SKM-1 (cell line): ENCODE measurements around the gene LGALS1.

Experiments used
- DNase-seq: peaks from one replicate; lab custom pipeline; 2025; ENCODE audit not compliant: unreplicated experiment; lab: John Stamatoyannopoulos, UW

Gene LGALS1

DNA sequence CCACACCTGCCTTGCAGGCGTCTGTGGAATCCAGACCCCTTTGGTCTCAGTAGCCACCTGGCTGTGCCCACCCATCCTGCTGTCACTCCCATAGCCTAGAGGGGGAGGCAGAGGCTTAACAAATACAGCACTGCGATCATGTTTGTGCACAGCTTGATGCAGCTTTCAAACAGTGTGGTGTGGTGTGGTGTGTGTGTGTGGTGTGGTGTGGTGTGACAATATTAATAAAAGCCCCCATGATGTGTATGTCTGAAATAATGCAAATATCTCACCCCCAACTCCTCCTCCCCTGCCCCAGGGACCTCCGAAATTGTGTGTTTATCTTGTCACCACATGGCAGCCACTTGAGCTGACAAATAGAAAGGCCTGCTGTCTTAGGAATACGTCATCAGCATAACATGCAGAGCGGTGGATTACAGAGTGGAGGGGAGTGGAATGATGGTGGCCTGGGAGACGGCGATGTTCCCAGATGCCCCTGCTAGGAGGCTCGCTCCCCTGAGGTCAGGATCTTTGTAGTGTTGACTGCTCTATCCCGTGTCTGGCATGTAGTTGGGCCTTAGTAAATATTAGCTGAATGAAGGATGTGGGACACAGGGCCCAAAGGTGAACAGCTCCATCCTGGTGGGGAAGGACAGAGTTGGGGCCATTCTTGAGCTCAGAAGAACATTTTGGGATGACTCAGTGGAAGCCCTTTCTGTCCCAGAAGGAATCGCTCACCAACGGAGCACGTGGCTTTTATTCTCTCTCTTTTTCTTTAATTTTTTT, 14.1 kb upstream of the LGALS1 start:
- no peak for DNase-seq

DNA sequence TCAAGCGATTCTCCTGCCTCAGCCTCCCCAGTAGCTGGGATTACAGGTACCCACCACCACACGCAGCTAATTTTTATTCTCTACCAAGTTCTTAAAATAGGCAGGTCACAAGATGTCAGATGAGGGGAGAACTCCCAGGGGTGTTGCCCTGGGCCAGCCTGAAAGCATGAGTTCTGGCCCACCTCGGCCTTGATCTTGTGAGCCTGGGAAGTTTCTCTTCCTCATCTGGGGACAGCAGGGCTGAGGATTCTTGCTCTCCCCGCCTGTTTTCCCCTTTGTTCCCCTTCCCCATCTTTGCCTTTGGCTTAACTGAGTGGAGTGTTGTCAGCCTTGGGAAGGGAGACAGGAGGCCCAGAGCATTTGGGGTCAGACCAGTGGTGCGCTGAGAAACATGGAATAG, 13.4 kb upstream of the LGALS1 start:
- DNase-seq: no peak

DNA sequence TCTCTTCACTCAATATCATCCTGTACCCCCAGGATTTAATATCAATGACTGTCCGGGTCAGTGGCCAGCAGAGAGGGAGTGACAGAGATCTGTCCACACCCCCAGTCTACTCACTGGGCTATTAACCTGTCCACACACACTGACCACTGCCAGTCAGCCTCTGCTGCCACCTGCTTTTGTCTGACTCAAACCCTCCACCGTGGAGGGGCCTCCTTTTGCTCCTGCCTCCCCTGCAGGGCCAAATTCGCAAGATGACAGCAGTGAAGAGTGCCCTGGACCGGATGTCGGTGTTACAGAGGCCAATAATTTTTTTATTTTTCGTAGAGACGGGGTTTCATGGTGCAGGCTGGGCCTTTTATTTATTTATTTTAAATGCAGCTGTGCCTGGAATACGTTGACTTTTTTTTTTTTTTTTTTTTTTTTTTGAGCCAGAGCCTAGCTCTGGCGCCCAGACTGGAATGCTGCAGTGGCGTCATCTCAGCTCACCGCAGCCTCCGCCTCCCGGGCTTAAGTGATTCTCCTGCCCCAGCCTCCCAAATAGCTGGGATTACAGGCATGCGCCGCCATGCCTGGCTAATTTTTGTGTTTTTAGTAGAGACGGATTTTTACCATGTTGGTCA, 11.8 kb upstream of the LGALS1 start:
- DNase-seq: no peak

DNA sequence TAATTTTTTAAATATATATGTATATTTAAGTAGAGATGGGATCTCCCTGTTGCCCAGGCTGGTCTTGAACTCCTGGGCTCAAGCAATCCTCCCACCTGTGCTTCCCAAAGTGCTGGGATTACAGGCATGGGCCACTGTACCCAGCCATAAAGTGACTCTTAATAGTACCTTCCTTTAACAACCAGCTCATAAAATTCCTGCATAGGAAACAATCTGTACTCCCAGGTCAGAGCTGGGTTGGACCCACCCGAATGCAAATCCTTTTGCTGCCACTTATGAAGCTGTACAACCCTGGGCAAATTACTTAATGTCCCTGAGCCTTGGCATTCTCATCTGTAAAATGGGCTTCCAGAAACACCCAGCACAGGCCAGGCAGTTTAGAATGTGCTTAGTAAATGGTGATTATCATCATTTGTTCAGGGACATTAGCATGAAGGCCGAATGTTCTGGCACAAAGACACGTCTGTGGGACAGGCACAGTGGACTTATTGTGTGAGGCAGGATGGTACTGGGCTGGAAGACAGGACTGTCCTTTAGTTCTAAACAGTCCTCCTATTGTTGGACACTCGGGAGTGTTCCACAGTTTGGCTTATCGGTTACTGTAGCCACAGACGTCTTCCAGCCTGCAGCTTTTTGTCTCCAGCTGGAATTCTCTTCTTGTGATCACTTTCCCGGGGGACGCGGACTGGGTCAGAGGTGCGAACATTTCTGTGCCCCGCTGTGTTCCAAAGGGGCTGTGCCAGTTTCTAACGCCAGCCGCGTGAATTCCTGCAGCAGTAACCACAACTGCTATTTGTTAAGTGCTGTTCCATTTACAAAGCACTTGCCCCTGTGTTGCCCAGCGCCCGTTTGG, 11.0 kb upstream of the LGALS1 start:
- no peak for DNase-seq

DNA sequence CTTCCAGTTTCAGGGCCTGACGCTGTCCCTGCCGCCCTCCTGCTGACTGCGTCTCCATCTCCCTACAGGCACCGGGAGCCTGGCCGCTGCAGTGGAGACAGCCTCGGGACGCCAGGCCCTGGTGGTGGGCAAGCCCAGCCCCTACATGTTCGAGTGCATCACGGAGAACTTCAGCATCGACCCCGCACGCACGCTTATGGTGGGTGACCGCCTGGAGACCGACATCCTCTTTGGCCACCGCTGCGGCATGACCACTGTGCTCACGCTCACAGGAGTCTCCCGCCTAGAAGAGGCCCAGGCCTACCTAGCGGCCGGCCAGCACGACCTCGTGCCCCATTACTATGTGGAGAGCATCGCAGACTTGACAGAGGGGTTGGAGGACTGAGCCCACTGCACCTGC, 9.9 kb upstream of the LGALS1 start:
- DNase-seq: no peak

DNA sequence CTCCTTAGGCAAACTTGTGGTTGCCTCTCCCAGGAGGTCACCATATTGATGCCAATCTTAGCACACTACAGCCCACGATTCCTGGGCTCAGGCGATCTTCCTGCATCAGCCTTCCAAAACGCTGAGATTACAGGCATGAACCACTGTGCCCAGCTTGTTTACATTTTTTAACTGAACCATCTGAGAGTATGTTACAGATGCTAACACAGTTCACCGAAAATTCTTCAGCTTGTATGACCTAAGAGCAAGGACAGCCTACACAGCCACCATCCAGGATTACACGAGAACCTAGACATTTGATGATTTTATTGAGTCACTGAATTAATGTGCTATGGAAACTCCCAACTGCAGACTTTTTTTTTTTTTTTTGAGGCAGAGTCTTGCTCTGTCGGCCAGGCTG, 5.8 kb upstream of the LGALS1 start:
- no peak for DNase-seq

DNA sequence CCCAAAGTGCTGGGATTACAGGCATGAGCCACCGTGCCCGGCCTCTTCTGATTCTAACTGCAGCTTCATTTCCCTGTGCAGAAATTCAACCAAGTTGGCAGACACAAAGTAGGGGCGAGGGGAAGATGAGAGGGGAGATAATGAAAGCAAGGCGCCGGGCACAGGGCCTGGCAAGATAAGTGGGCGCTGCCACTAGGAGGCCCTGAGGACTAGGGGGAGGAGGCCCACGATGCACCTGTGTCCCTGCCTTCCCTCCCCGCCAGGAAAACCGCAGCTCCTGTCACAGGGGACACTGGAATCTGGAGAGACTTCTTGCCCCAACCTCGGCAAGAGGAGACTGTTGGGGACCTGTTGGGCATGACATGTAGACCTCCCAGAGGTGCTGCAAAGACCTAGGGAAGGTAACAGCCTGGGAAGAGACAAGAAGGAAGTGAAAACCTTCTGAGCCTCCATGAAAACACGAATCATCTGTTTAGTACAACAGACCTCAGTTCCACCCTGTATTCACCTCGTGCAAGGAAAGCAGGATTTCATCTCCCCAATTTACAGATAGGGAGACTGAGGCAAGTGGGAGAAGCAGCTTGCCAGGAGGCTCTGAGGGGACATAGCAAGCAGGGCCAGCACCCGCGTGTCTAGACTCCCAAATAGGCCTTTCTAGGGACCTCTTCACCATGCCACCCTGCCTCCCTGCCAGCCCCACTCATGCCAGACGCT, 3.1 kb upstream of the LGALS1 start:
- no peak for DNase-seq

DNA sequence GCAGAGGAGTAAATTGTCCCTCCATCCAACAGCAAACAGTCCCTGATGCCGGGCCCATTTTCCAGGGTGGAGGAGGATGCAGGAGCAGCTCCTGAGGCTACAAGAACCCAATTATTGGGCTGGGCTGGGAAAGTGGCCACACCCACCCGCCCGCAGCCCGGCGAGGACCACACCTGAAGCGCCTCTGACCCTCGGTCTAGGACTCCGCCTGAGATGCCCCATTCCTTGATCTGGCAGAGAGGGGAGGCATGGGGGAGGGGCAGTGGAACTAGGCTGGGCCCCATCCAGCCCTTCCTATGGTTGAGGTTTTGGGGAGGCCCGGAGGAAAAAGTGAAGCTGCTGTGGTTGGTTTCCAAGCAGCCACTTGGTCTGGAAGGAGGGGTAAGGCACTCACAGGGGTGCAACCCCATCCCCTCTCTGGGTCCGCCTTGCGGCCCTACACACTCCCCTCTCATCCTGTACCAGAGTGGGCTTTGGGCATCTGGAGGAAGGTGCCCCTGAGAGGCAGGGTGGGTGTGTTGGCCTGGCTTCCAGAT, 2.4 kb upstream of the LGALS1 start:
- DNase-seq: no peak

DNA sequence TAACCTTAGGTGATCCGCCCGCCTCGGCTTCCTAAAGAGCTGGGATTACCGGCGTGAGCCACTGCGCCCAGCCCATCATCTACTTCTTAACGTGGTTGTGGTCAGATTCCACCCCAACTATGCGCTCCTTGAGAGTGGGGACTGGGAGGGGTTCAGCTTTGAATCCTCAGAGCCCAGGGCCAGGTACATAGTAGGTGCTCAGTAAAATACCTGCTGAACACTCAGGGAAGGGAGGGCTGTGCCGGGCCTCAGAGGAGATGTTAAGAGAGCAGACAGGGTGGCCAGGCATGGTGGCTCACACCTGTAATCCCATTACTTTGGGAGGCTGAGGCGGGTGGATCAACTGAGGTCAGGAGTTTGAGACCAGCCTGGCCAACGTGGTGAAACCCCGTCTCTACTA, 1.2 kb upstream of the LGALS1 start:
- no peak for DNase-seq

DNA sequence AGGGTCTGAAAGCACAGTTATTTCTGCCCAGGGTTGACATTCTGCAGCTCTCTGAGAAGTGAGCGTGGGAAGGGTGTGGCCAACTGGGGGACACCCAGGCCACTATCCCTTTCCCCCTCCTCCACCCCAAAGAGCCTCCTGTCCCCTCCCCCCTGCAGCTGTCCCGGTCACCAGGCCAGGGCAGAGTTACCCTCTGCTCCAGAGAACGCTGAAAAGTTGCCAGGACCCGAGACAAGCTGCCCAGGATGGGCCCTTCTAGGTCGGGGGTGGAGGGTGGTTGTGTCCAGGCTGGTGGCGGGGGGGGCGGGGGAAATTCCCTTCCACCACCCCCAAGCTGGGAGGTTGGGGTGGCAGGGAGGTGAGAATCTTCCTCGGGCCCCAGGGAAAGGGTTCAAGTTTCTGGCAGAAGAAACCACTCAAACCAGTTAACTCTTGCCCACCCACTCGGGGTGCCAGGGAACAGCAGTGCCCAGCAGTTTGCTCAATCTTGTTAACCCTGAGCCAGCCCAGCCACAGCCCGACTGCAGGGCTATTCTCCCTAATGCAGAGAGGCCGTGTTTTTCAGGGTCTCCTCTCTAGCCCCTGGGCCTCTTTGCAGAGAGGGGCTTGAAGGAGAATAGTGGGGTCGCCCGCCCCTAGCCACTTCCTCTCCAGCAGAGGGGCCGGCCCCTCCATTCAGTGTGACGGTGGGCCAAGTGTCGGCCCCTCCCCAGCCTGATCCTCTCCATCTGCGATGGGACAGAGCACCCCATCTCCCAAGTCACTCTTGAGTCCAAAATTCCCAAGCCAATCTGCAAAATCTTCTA, 697 bp downstream of the LGALS1 start:
- no peak for DNase-seq

DNA sequence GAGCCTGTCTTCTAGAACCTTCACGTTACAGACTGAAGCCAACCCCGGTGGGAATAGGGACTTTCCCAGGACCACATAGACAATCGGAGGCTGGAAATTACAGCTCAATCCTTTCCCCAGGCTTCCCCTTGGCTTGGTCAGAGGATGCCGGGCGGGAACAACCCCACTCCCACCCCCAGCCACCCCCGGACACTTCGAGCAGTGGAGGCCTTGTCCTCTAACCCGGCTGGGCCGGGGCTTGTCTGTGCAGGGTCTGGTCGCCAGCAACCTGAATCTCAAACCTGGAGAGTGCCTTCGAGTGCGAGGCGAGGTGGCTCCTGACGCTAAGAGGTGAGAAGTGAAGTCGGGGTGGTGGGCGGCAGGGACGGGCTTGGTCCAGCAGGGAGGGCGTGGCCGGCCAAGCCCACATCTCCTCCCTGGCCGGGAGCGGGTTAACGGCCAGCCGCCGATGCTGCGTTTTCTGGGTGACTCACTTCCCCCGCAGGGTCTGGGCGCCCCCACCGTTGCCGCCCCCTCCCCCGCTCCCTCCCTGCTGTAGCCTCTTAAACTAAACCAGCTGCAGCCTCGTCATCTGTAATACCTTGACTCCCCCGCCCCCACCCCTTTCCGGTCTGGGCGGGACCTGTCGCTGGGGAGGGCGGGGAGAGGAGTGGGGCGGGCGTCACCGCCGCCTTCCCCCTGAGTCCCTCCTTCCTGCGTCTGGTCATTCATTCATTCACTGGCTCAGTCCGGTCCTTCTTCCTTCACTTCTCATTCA, 1.5 kb downstream of the LGALS1 start:
- DNase-seq: peak; percentile 83

DNA sequence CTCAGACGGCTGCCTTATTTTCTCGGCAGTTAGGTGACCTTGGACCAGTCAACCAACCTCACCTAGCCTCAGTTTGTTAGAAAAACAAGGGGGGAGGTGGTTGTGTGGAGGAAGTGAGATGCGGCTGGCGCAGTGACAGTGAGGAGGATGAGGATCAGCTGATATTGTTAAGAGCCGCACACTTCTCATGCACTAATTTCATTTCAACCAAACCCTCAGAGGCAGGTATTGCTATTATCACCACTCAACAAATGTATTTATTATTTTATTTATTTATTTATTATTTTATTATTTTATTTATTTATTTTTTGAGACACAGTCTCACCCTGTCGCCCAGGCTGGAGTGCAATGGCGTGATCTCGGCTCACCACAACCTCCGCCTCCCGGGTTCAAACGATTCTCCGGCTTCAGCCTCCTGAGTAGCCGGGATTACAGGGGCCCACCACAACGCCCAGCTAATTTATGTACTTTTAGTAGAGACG, 2.1 kb downstream of the LGALS1 start:
- no peak for DNase-seq

DNA sequence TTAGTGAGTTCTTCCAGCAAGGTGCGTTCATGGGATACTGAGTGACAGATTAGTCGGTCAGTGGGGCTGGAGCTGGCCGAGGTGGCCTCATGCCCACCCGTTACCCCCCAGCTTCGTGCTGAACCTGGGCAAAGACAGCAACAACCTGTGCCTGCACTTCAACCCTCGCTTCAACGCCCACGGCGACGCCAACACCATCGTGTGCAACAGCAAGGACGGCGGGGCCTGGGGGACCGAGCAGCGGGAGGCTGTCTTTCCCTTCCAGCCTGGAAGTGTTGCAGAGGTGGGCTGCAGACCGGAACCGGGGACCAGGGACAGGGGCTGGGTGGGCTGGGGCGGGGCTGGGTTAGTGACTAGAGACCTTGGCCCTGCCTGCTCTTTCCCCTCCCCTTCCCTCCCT, 2.9 kb downstream of the LGALS1 start:
- no peak for DNase-seq

DNA sequence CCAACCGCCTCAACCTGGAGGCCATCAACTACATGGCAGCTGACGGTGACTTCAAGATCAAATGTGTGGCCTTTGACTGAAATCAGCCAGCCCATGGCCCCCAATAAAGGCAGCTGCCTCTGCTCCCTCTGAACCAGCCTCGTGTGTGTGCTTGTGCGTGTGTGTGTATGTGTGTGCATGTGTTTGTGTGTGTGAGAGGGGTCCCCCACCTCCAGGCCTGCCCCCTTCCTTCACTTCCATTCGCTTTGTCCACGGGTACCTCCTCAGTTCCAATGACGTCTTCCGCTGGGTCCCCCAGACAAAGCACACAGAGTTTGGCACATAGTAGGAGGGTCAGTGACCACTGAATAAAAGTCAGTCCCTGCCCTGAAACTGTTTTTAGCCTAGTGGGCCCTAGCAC, 4.2 kb downstream of the LGALS1 start:
- no peak for DNase-seq

DNA sequence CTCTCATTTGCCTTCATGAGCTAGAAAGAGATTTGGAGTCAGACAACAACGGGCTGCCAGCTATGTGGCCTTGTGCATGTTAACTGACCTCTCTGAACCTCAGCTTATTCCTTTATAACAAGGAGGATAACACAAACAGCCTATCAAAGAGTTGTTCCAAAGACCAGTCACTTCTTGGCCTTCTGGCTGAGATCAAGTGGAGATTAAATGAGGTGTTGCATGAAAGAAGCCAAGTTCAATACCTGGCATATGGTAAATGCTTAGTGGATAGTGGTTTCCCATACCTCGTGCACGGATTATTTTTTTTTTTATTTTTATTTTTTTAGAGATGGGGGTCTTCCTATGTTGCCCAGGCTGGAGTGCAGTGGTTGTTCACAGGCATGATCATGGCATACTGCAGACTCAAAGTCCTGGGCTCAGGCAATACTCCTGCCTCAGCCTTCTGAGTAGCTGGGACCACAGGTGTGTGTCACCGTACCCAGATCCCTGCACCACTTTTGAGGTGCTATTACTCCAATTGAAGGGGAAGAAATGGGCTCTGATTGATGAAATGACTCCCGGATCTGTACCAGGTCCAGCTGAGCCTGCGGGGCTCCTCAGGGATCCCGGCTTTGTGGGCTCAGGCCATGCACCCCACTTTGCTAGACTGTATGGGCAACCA, 4.9 kb downstream of the LGALS1 start:
- DNase-seq: no peak

DNA sequence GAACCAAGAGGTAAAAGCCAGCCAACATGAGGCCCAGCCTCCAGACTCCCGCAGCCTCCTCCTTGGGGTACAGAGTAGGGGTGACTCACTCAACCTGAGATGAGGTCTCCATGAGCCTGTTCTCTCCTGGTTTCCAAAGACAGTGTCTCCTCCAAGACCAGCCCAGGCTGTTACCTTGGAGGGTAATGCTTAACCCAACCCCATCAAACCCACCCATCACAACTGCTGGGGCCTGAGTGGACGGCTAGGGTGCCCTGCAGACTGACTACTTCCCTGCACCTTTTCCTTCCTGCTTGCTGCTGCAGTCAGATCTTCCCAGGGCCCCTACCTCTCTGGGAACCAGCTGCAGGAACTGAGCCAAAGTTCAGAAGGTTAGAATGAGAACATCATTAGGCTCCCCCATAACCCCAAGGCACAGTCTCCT, 5.6 kb downstream of the LGALS1 start:
- no peak for DNase-seq

DNA sequence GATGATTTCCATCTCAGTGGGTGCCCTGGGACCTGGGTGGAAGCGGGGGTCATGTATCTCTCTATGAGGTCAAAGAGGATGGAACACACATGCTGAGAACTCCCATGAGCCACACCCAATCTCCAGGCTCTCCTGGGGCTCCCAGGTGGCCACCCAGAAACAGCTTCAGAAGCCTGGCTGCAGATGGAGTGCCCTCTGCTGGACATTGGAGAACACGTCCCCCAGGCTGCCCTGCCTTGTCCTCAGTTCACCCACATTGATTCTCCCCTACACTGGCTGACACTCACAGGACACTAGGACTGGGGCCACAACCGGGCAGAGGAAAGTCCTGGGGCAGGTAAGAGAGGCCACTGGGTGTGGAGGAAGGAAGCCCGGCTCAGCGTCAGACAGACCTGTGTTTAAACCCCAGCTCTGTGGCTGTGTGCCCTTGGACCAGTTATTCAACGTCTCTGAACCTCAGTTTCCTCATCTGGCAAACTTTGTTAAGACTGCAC, 6.2 kb downstream of the LGALS1 start:
- DNase-seq: peak; percentile 61

DNA sequence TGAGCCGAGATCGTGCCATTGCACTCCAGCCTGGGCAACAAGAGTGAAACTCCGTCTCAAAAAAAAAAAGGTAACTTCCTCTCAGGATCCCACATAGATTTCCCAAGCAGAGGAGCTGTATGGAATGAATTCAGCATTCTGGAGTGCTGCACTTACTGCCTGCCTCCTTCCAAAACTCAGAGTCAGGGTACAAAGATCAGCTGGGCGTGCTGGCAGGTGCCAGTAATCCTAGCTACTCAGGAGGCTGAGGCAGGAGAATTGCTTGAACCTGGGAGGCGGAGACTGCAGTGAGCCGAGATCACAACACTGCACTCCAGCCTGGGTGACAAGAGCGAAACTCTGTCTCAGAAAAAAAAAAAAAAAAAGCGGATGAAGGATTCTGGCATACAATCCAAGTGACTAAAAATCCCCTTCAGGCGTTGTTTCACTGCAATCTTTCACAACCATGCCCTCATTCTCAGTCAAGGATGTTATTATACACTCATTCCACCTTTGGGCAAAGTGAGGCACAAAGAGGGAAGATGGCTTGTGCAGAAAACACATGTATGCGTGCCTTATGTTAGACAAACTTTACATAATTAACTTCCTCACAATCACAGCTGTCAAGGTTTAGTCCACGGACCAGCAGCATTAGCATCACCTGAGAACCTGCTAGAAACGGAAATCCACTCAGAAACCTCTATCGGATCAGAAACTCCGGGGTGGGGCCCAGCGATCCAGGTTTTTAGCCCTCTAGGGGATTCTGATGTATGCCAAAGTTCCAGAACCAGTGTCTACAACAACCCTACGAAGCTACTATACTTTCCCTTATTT, 9.6 kb downstream of the LGALS1 start:
- no peak for DNase-seq
